Measurements from ENCODE around the gene LRRC36.
"Not testable (repeated sequence)": the region's sequence is repeated elsewhere in the genome, so short reads cannot be mapped to it uniquely, and the experiment has no call there.

- TF ChIP-seq CTCF (tag by site-specific recombination; IDR thresholded peaks at IDR 0.05); YY1 (tag by site-specific recombination; IDR thresholded peaks at IDR 0.05); ZNF76 (tag by site-specific recombination; IDR thresholded peaks at IDR 0.05; ENCODE audit: borderline replicate concordance, low read depth); PBX3 (CRISPR knock-in tag; IDR thresholded peaks at IDR 0.05); ZSCAN23 (tag by site-specific recombination; IDR thresholded peaks at IDR 0.05); ZNF561 (tag by site-specific recombination; IDR thresholded peaks at IDR 0.05; ENCODE audit: borderline replicate concordance); TCF7L2 (IDR thresholded peaks at IDR 0.05; ENCODE audit: borderline replicate concordance, low read depth, low read length): not testable (repeated sequence)
- TF ChIP-seq, protein P1, sequence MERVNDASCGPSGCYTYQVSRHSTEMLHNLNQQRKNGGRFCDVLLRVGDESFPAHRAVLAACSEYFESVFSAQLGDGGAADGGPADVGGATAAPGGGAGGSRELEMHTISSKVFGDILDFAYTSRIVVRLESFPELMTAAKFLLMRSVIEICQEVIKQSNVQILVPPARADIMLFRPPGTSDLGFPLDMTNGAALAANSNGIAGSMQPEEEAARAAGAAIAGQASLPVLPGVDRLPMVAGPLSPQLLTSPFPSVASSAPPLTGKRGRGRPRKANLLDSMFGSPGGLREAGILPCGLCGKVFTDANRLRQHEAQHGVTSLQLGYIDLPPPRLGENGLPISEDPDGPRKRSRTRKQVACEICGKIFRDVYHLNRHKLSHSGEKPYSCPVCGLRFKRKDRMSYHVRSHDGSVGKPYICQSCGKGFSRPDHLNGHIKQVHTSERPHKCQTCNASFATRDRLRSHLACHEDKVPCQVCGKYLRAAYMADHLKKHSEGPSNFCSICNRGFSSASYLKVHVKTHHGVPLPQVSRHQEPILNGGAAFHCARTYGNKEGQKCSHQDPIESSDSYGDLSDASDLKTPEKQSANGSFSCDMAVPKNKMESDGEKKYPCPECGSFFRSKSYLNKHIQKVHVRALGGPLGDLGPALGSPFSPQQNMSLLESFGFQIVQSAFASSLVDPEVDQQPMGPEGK (tag by site-specific recombination; IDR thresholded peaks at IDR 0.05), result not testable (repeated sequence)
Observed at GRCh38 chr16:67376012-67376411, 49.4 kb downstream of the LRRC36 start.
